Parathyroid adenoma (tissue), 2 donors: ENCODE data around the gene ADGRV1.
"Not testable (repeated sequence)": the region's sequence is repeated elsewhere in the genome, so short reads cannot be mapped to it uniquely, and the experiment has no call there.

Source experiments
- H2AFZ ChIP-seq: fragments of 300-600 bp; sonication (generic); one replicate; pipeline ENCODE4 v1.7.0; 2017; ENCODE audit warnings: antibody characterized with exemption, mild to moderate bottlenecking
- H3K27ac ChIP-seq: fragments of 300-600 bp; sonication (generic); one replicate; pipeline ENCODE4 v1.7.0; 2017
- H3K27me3 ChIP-seq: fragments of 300-600 bp; sonication (generic); one replicate; pipeline ENCODE4 v1.7.0; 2017; ENCODE audit warnings: low read length; ENCODE audit not compliant: control insufficient read depth, insufficient read depth
- H3K36me3 ChIP-seq: fragments of 300-600 bp; sonication (generic); one replicate; pipeline ENCODE4 v1.7.0; 2017; ENCODE audit warnings: low read length; ENCODE audit not compliant: control insufficient read depth, insufficient read depth
- H3K4me1 ChIP-seq: fragments of 300-600 bp; sonication (generic); one replicate; pipeline ENCODE4 v1.7.0; 2017; ENCODE audit warnings: control low read depth
- H3K4me2 ChIP-seq: fragments of 300-600 bp; sonication (generic); one replicate; pipeline ENCODE4 v1.7.0; 2017; ENCODE audit warnings: low read length
- H3K4me3 ChIP-seq: fragments of 300-600 bp; sonication (generic); one replicate; pipeline ENCODE4 v1.7.0; 2017; ENCODE audit warnings: low read depth, low read length
- H3K79me2 ChIP-seq: fragments of 300-600 bp; sonication (generic); one replicate; pipeline ENCODE4 v1.7.0; 2017; ENCODE audit warnings: control low read depth
- H3K9ac ChIP-seq: fragments of 300-600 bp; sonication (generic); one replicate; pipeline ENCODE4 v1.7.0; 2017; ENCODE audit warnings: mild to moderate bottlenecking
- H3K9me3 ChIP-seq: fragments of 300-600 bp; sonication (generic); one replicate; pipeline ENCODE4 v1.7.0; 2017; ENCODE audit warnings: low read length; ENCODE audit not compliant: control insufficient read depth
- CTCF ChIP-seq: fragments of 300-600 bp; sonication (generic); IDR thresholded peaks from one replicate; pipeline ENCODE4 v1.7.0; 2017; ENCODE audit warnings: antibody characterized with exemption, mild to moderate bottlenecking
- donor health status: primary hyperparathyroidism.

The ADGRV1 gene

GRCh38 chr5:91061094-91061493 lies 502.5 kb downstream of the ADGRV1 start:
- H3K4me2 ChIP-seq: no peak overlapping the region
- no peak overlapping the region for H3K4me3 ChIP-seq
- no peak overlapping the region for H3K27ac ChIP-seq
- H3K9me3 ChIP-seq: no peaks in the 10 kb centered on the region
- no peak for TF ChIP-seq CTCF
- H3K27me3 ChIP-seq: no peaks in the 10 kb centered on the region
- H3K79me2 ChIP-seq: no peaks in the 10 kb centered on the region
- H3K9ac ChIP-seq: no peak overlapping the region
- no peaks in the 10 kb centered on the region for H3K36me3 ChIP-seq
- no peaks in the 10 kb centered on the region for H3K4me1 ChIP-seq
- H2AFZ ChIP-seq: no peak overlapping the region

- Histone ChIP-seq H3K9ac (no peak overlapping the region), H3K4me3 (no peak overlapping the region), H3K36me3 (no peaks in the 10 kb centered on the region), H3K27ac (no peak overlapping the region), H3K27me3 (no peaks in the 10 kb centered on the region), H3K9me3 (no peaks in the 10 kb centered on the region), H3K4me2 (no peak overlapping the region), H2AFZ (no peak overlapping the region), H3K4me1 (no peaks in the 10 kb centered on the region), H3K79me2 (no peaks in the 10 kb centered on the region)
- TF ChIP-seq CTCF: no peak
These were observed 503.5 kb downstream of the ADGRV1 start for GRCh38 chr5:91061946-91062562.

GRCh38 chr5:91063098-91063690 lies 504.6 kb downstream of the ADGRV1 start:
- H3K9ac ChIP-seq, H3K79me2 ChIP-seq, H3K9me3 ChIP-seq, H3K27me3 ChIP-seq, H3K4me1 ChIP-seq, H3K4me2 ChIP-seq, H3K4me3 ChIP-seq, H2AFZ ChIP-seq, H3K27ac ChIP-seq, H3K36me3 ChIP-seq: not testable (repeated sequence)

- Histone ChIP-seq H3K9ac (no peak overlapping the region), H3K79me2 (no peaks in the 10 kb centered on the region), H3K4me1 (no peaks in the 10 kb centered on the region), H3K36me3 (no peaks in the 10 kb centered on the region), H3K27ac (no peak overlapping the region), H3K4me2 (no peak overlapping the region), H3K9me3 (no peaks in the 10 kb centered on the region), H3K27me3 (no peaks in the 10 kb centered on the region), H3K4me3 (no peak overlapping the region), H2AFZ (no peak overlapping the region)
- no peak for TF ChIP-seq CTCF
These were observed 506.9 kb downstream of the ADGRV1 start for GRCh38 chr5:91065496-91065895.

- Histone ChIP-seq H3K4me2 (no peak overlapping the region), H3K27ac (no peak overlapping the region), H3K27me3 (no peaks in the 10 kb centered on the region), H3K79me2 (no peaks in the 10 kb centered on the region), H3K9ac (no peak overlapping the region), H3K9me3 (no peaks in the 10 kb centered on the region), H3K36me3 (no peaks in the 10 kb centered on the region), H3K4me1 (no peaks in the 10 kb centered on the region), H3K4me3 (no peak overlapping the region), H2AFZ (no peak overlapping the region)
- TF ChIP-seq CTCF: no peak
These were observed 510.8 kb downstream of the ADGRV1 start for GRCh38 chr5:91069364-91069763.
